GM12891 (cell line): ENCODE results near the gene TACC2.

Experiments
- POLR2A ChIP-seq: IDR thresholded peaks from 2 replicates; pipeline ENCODE4 v1.6.1; 2011; ENCODE audit warnings: low read depth, low read length, control low read depth
- POLR2AphosphoS5 ChIP-seq: IDR thresholded peaks from 2 replicates; pipeline ENCODE4 v1.6.1; 2011; ENCODE audit warnings: low read depth, low read length, control low read depth
- TAF1 ChIP-seq: IDR thresholded peaks from 2 replicates; pipeline ENCODE4 v1.6.1; 2011; ENCODE audit warnings: low read depth, low read length, control low read depth

GRCh38 chr10:122267849-122268737 is 279.1 kb downstream of the TACC2 start:
- TF ChIP-seq POLR2AphosphoS5 (no peak), POLR2A (no peak), TAF1 (no peak)
